HepG2 (cell line): ENCODE results near the gene WNK4. TPM values are rescaled to one million over a fixed set of nuclear protein-coding genes. Genes with fewer than 3 reads are reported as not detected.

Experiments used
- ARHGAP35 ChIP-seq: sonication (generic); formaldehyde crosslinking; IDR thresholded peaks from 2 replicates; pipeline ENCODE4 v1.9.0; 2022; ENCODE audit warnings: mild to moderate bottlenecking, inconsistent platforms, moderate library complexity, missing genetic modification reagents, borderline replicate concordance
- ARNT2 ChIP-seq: sonication (generic); formaldehyde crosslinking; IDR thresholded peaks from 2 replicates; pipeline ENCODE4 v1.8.0; 2022; ENCODE audit warnings: mild to moderate bottlenecking, low read depth, missing genetic modification reagents, moderate library complexity
- ATAD3A ChIP-seq: sonication (generic); formaldehyde crosslinking; IDR thresholded peaks from 2 replicates; pipeline ENCODE4 v1.4.0; 2020; ENCODE audit warnings: missing genetic modification reagents
- BRD4 ChIP-seq: sonication (generic); formaldehyde crosslinking; IDR thresholded peaks from 2 replicates; pipeline ENCODE4 v1.4.0; 2020; ENCODE audit warnings: missing genetic modification reagents
- KAT2B ChIP-seq: fragments of 150-350 bp; IDR thresholded peaks from 2 replicates; pipeline ENCODE4 v1.6.1; 2014; ENCODE audit warnings: low read depth, low read length, borderline replicate concordance
- KLF9 ChIP-seq: IDR thresholded peaks from 2 replicates; pipeline ENCODE4 v1.6.1; 2016; ENCODE audit warnings: low read depth
- NBN ChIP-seq: fragments of 450-650 bp; conservative IDR thresholded peaks from 2 replicates; pipeline ENCODE4 v1.6.1; 2017
- NFATC3 ChIP-seq: sonication (generic); formaldehyde crosslinking; IDR thresholded peaks from 2 replicates; pipeline ENCODE4 v1.5.1; 2020; ENCODE audit warnings: mild to moderate bottlenecking, missing genetic modification reagents
- SIN3B ChIP-seq: fragments of 150-350 bp; IDR thresholded peaks from 2 replicates; pipeline ENCODE4 v1.6.1; 2014; ENCODE audit warnings: low read length
- SMYD3 ChIP-seq: sonication (generic); formaldehyde crosslinking; IDR thresholded peaks from 2 replicates; pipeline ENCODE4 v1.8.1; 2023; ENCODE audit warnings: mild to moderate bottlenecking, missing genetic modification reagents
- TCF7 ChIP-seq: sonication (generic); IDR thresholded peaks from 2 replicates; pipeline ENCODE4 v1.6.1; 2016; ENCODE audit warnings: antibody characterized with exemption, low read depth
- ZMYM2 ChIP-seq: sonication (generic); formaldehyde crosslinking; IDR thresholded peaks from 2 replicates; pipeline ENCODE4 v1.8.0; 2022; ENCODE audit warnings: mild to moderate bottlenecking, missing genetic modification reagents
- ZNF34 ChIP-seq: sonication (generic); formaldehyde crosslinking; IDR thresholded peaks from 2 replicates; pipeline ENCODE4 v1.4.0; 2020; ENCODE audit warnings: mild to moderate bottlenecking, missing genetic modification reagents, borderline replicate concordance
- ZNF354B ChIP-seq: sonication (generic); formaldehyde crosslinking; IDR thresholded peaks from 2 replicates; pipeline ENCODE4 v1.8.0; 2022; ENCODE audit warnings: mild to moderate bottlenecking, missing genetic modification reagents
- ZNF530 ChIP-seq: sonication (generic); formaldehyde crosslinking; IDR thresholded peaks from 2 replicates; pipeline ENCODE4 v1.5.0; 2020; ENCODE audit warnings: low read depth, mild to moderate bottlenecking, missing genetic modification reagents
- ZNF644 ChIP-seq: IDR thresholded peaks from 2 replicates; pipeline ENCODE4 v1.6.1; 2016; ENCODE audit warnings: low read depth
- ZSCAN21 ChIP-seq: sonication (generic); formaldehyde crosslinking; IDR thresholded peaks from 2 replicates; pipeline ENCODE4 v1.8.0; 2022; ENCODE audit warnings: mild to moderate bottlenecking, missing genetic modification reagents, moderate library complexity, borderline replicate concordance
- ZSCAN31 ChIP-seq: sonication (generic); formaldehyde crosslinking; IDR thresholded peaks from 2 replicates; pipeline ENCODE4 v1.5.0; 2020; ENCODE audit warnings: low read depth, mild to moderate bottlenecking, missing genetic modification reagents
- polyA plus RNA-seq, 8 experiments: library from polyadenylated mRNA; depleted of rRNA in 3 of 8; stranded (reverse) in 7 of 8; unstranded in 1 of 8; fragments of >200 nt; fragmentation: Illumina TruSeq in 4 of 8; extraction: Trizol in 4 of 8; gene quantifications; 2 replicates each; pipeline versions ENCODE4 v1.2.1 to v1.2.3, GENCODE V29; 2011 to 2016; ENCODE audit warnings: low read depth in 4 of 8, missing spikeins in 1 of 8, mixed read lengths in 1 of 8; ENCODE audit not compliant: insufficient read depth in 1 of 8
- total RNA-seq, 5 experiments: library from RNA; depleted of rRNA; stranded (reverse); fragments of >200 nt; fragmentation: Illumina TruSeq; extraction: Trizol; gene quantifications; 2 replicates each; pipeline ENCODE4 v1.2.3, GENCODE V29; 2016; ENCODE audit warnings: low read depth in 1 of 5
- TF ChIP-seq, protein P1 (sequence below): sonication (generic); formaldehyde crosslinking; IDR thresholded peaks from 2 replicates; pipeline ENCODE4 v1.4.0; 2020; ENCODE audit warnings: mild to moderate bottlenecking, low read depth, missing genetic modification reagents
- TF ChIP-seq, protein P2 (sequence below): sonication (generic); formaldehyde crosslinking; IDR thresholded peaks from 2 replicates; pipeline ENCODE4 v1.8.1; 2023; ENCODE audit warnings: mild to moderate bottlenecking, missing genetic modification reagents
- TF ChIP-seq, protein P3 (sequence below): sonication (generic); formaldehyde crosslinking; IDR thresholded peaks from 2 replicates; pipeline ENCODE4 v1.4.0; 2020; ENCODE audit warnings: missing genetic modification reagents
- TF ChIP-seq, protein P4 (sequence below): sonication (generic); formaldehyde crosslinking; IDR thresholded peaks from 2 replicates; pipeline ENCODE4 v1.4.0; 2020; ENCODE audit warnings: missing genetic modification reagents, mild to moderate bottlenecking, borderline replicate concordance
- TF ChIP-seq, protein P5 (sequence below): IDR thresholded peaks from 2 replicates; pipeline ENCODE4 v1.6.1; 2018; ENCODE audit warnings: missing genetic modification reagents

WNK4 gene
- total and polyA plus RNA-seq, 2 of the 13 experiments (the other 11 are each of a cell fraction or from before 2014, with no cell fraction given), result 2.7 to 13.7 TPM

DNA sequence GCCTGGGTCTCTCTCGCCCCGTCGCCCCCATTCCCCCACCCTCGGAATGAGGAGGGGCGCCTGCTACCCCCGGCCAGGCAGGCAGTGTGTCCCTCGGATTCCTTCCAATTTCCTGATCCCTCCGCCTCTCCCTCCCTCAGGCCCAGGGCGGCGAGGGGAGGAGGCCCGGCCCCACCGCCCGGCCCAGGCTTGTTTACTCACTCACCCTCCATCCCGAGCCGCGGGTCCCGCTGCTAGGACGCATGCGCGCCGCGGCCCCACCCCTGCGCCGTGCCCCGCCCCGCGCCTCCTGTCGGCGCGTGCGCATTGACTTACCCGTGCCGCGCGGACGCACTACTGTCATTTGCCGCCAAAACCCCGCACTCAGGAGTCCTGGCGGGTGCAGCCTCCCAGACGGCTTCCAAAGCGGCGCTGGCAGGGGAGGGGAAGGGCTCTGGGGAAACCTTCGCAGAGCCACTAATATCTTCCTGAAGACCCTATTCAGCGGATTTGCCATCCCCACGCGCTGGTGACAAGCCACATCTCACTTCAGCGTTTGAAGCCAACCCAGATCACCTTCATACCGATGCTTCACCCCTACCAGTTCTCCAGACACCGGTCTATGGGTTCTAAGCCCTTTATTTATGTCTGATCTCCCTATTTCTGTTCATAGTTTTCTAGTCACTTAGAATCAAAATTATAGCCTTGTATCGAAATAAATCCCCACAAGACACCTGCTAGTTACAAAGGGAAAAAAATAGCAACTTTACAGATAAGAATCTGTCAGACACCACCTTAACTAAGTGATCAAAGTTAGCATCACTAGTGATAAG, 35.4 kb upstream of the WNK4 start, which contains the start of gene EZH1 (continued):
- TF ChIP-seq, protein P1, sequence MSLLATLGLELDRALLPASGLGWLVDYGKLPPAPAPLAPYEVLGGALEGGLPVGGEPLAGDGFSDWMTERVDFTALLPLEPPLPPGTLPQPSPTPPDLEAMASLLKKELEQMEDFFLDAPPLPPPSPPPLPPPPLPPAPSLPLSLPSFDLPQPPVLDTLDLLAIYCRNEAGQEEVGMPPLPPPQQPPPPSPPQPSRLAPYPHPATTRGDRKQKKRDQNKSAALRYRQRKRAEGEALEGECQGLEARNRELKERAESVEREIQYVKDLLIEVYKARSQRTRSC, result peak; percentile 86; the same call in 1 of the 2 replicates
- TF ChIP-seq, protein P2, sequence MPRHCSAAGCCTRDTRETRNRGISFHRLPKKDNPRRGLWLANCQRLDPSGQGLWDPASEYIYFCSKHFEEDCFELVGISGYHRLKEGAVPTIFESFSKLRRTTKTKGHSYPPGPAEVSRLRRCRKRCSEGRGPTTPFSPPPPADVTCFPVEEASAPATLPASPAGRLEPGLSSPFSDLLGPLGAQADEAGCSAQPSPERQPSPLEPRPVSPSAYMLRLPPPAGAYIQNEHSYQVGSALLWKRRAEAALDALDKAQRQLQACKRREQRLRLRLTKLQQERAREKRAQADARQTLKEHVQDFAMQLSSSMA (CRISPR knock-in tag), result no peak
- TF ChIP-seq KLF9 (CRISPR knock-in tag), result peak; percentile 30; the same call in 1 of the 2 replicates
- no peak for TF ChIP-seq ZNF644
- TF ChIP-seq ATAD3A (CRISPR knock-in tag), result no peak
- TF ChIP-seq NFATC3 (CRISPR knock-in tag), result peak; percentile 88; the same call in 1 of the 2 replicates
- peak; percentile 84 for TF ChIP-seq ARNT2 (CRISPR knock-in tag)
- TF ChIP-seq ZNF354B, result peak; percentile 84; the same call in 1 of the 2 replicates
- TF ChIP-seq, protein P3, sequence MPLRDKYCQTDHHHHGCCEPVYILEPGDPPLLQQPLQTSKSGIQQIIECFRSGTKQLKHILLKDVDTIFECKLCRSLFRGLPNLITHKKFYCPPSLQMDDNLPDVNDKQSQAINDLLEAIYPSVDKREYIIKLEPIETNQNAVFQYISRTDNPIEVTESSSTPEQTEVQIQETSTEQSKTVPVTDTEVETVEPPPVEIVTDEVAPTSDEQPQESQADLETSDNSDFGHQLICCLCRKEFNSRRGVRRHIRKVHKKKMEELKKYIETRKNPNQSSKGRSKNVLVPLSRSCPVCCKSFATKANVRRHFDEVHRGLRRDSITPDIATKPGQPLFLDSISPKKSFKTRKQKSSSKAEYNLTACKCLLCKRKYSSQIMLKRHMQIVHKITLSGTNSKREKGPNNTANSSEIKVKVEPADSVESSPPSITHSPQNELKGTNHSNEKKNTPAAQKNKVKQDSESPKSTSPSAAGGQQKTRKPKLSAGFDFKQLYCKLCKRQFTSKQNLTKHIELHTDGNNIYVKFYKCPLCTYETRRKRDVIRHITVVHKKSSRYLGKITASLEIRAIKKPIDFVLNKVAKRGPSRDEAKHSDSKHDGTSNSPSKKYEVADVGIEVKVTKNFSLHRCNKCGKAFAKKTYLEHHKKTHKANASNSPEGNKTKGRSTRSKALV, result no peak; the same call in 1 of the 2 replicates
- TF ChIP-seq SIN3B, result no peak
- TF ChIP-seq KAT2B, result no peak
- TF ChIP-seq TCF7, result no peak
- no peak; the same call in 1 of the 2 replicates for TF ChIP-seq BRD4 (CRISPR knock-in tag)
- peak; percentile 72; the same call in 1 of the 2 replicates for TF ChIP-seq ZMYM2 (CRISPR knock-in tag)
- peak; percentile 88; the same call in 1 of the 2 replicates for TF ChIP-seq SMYD3 (CRISPR knock-in tag)
- no peak for TF ChIP-seq NBN
- peak; percentile 71 for TF ChIP-seq ZSCAN21 (CRISPR knock-in tag)
- TF ChIP-seq, protein P4, sequence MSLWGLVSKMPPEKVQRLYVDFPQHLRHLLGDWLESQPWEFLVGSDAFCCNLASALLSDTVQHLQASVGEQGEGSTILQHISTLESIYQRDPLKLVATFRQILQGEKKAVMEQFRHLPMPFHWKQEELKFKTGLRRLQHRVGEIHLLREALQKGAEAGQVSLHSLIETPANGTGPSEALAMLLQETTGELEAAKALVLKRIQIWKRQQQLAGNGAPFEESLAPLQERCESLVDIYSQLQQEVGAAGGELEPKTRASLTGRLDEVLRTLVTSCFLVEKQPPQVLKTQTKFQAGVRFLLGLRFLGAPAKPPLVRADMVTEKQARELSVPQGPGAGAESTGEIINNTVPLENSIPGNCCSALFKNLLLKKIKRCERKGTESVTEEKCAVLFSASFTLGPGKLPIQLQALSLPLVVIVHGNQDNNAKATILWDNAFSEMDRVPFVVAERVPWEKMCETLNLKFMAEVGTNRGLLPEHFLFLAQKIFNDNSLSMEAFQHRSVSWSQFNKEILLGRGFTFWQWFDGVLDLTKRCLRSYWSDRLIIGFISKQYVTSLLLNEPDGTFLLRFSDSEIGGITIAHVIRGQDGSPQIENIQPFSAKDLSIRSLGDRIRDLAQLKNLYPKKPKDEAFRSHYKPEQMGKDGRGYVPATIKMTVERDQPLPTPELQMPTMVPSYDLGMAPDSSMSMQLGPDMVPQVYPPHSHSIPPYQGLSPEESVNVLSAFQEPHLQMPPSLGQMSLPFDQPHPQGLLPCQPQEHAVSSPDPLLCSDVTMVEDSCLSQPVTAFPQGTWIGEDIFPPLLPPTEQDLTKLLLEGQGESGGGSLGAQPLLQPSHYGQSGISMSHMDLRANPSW (CRISPR knock-in tag), result no peak
- peak; percentile 96 for TF ChIP-seq ZSCAN31 (CRISPR knock-in tag)
- TF ChIP-seq ZNF34, result no peak; the same call in 1 of the 2 replicates
- peak; percentile 93 for TF ChIP-seq ARHGAP35 (CRISPR knock-in tag)
- TF ChIP-seq ZNF530 (CRISPR knock-in tag), result 0 out of 2 replicates have a peak, but pooled peaks have one; percentile 43
- TF ChIP-seq, protein P5, sequence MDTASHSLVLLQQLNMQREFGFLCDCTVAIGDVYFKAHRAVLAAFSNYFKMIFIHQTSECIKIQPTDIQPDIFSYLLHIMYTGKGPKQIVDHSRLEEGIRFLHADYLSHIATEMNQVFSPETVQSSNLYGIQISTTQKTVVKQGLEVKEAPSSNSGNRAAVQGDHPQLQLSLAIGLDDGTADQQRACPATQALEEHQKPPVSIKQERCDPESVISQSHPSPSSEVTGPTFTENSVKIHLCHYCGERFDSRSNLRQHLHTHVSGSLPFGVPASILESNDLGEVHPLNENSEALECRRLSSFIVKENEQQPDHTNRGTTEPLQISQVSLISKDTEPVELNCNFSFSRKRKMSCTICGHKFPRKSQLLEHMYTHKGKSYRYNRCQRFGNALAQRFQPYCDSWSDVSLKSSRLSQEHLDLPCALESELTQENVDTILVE (CRISPR knock-in tag), result peak; percentile 63
